ENCODE measurements around the gene MRPL43. TPM values are rescaled to one million over a fixed set of nuclear protein-coding genes. Genes with fewer than 3 reads are reported as not detected.
A peak's percentile ranks its signal among the peaks of the same experiment; 100 is the strongest.

MRPL43 gene
- total and polyA plus RNA-seq, 4 donors, result 43.6 to 105 (median 84.5) TPM

GRCh38 chr10:100970076-100970913 is 17.0 kb downstream of the MRPL43 start:
- peak in 1 of 3 donors; percentile 16 for DNase-seq
- no peak overlapping the region for H3K9ac ChIP-seq (ENCODE audit: insufficient read depth in 1 of 2, low read length in 2 of 2)

GRCh38 chr10:100969187-100970075 is 17.9 kb downstream of the MRPL43 start, which contains the start of gene SEMA4G:
SEMA4G (plus strand) TSS chr10:100969504; CDS start chr10:100972913, 3,409 bp downstream.
- Histone ChIP-seq H3K36me3 (ENCODE audit: control insufficient read depth in 4 of 4, insufficient read depth in 4 of 4, low read length in 4 of 4) (peaks cover under 1 to 18% (median 7%) of the 10 kb centered on the region in 4 donors), H3K4me1 (ENCODE audit: control insufficient read depth in 5 of 5, insufficient read depth in 5 of 5, low read length in 5 of 5) (peaks cover 0 to 16% (median 7%) of the 10 kb centered on the region in 5 donors), H3K9ac (ENCODE audit: insufficient read depth in 1 of 2, low read length in 2 of 2) (no peak within 1 kb of the TSS), H3K4me3 (peak within 1 kb of the TSS; percentile 25), H3K9me3 (ENCODE audit: control insufficient read depth in 4 of 4, insufficient read depth in 3 of 4, low read length in 3 of 4) (no peaks in the 10 kb centered on the region), H3K27ac (ENCODE audit: low read depth in 1 of 2, low read length in 1 of 2) (no peak within 1 kb of the TSS), H3K27me3 (ENCODE audit: control insufficient read depth in 3 of 3, insufficient read depth in 3 of 3, low read length in 2 of 3) (no peaks in the 10 kb centered on the region)
- no peak for TF ChIP-seq CTCF (IDR thresholded peaks at IDR 0.05; ENCODE audit: control extremely low read depth, extremely low read depth)
- 2 to 4% methylated on average over 43 to 70 of the region's 70 CpGs for WGBS, 2 donors
- peak; percentile 38 for ATAC-seq (ENCODE audit: insufficient read depth, low FRiP score)
- DNase-seq, result peak; percentile 42 to 62 (median 51)

More at GRCh38 chr10:100970076-100970913, 17.0 kb downstream of the MRPL43 start:
- 41 to 42% methylated on average over 13 of the region's 13 CpGs for WGBS, 2 donors
- Histone ChIP-seq H3K36me3 (ENCODE audit: control insufficient read depth in 4 of 4, insufficient read depth in 4 of 4, low read length in 4 of 4) (peaks cover 0 to 17% (median 6%) of the 10 kb centered on the region in 4 donors), H3K4me1 (ENCODE audit: control insufficient read depth in 5 of 5, insufficient read depth in 5 of 5, low read length in 5 of 5) (peaks cover 0 to 16% (median 7%) of the 10 kb centered on the region in 5 donors), H3K9me3 (ENCODE audit: control insufficient read depth in 4 of 4, insufficient read depth in 3 of 4, low read length in 3 of 4) (no peaks in the 10 kb centered on the region), H3K27ac (ENCODE audit: low read depth in 1 of 2, low read length in 1 of 2) (no peak overlapping the region), H3K27me3 (ENCODE audit: control insufficient read depth in 3 of 3, insufficient read depth in 3 of 3, low read length in 2 of 3) (no peaks in the 10 kb centered on the region), H3K4me3 (peak overlapping the region; percentile 25)
- no peak for ATAC-seq (ENCODE audit: insufficient read depth, low FRiP score)
- TF ChIP-seq CTCF (IDR thresholded peaks at IDR 0.05; ENCODE audit: control extremely low read depth, extremely low read depth), result no peak

- TF ChIP-seq CTCF (IDR thresholded peaks at IDR 0.05; ENCODE audit: control extremely low read depth, extremely low read depth), result no peak
- Histone ChIP-seq H3K36me3 (ENCODE audit: control insufficient read depth in 4 of 4, insufficient read depth in 4 of 4, low read length in 4 of 4) (peaks cover 6 to 21% (median 11%) of the 10 kb centered on the region in 4 donors), H3K9me3 (ENCODE audit: control insufficient read depth in 4 of 4, insufficient read depth in 3 of 4, low read length in 3 of 4) (no peaks in the 10 kb centered on the region), H3K4me1 (ENCODE audit: control insufficient read depth in 5 of 5, insufficient read depth in 5 of 5, low read length in 5 of 5) (peaks cover 0 to 16% (median 7%) of the 10 kb centered on the region in 5 donors), H3K4me3 (peak overlapping the region; percentile 9), H3K27ac (ENCODE audit: low read depth in 1 of 2, low read length in 1 of 2) (no peak overlapping the region), H3K27me3 (ENCODE audit: control insufficient read depth in 3 of 3, insufficient read depth in 3 of 3, low read length in 2 of 3) (no peaks in the 10 kb centered on the region), H3K9ac (ENCODE audit: insufficient read depth in 1 of 2, low read length in 2 of 2) (no peak overlapping the region)
- no peak for ATAC-seq (ENCODE audit: insufficient read depth, low FRiP score)
- 31% methylated on average over 9 of the region's 9 CpGs for WGBS, 2 donors
- no peak for DNase-seq
Measured at GRCh38 chr10:100968863-100969186, 18.5 kb downstream of the MRPL43 start.
